Ovary (tissue), 3 donors: ENCODE measurements around the gene CHKA.

Source experiments
- EP300 ChIP-seq: sonication (generic); formaldehyde crosslinking; IDR thresholded peaks from one replicate; pipeline ENCODE4 v1.6.1; 2017; ENCODE audit warnings: antibody characterized with exemption
- POLR2A ChIP-seq: fragments of 450-650 bp; IDR thresholded peaks from one replicate; pipeline ENCODE4 v1.6.1; 2017; ENCODE audit warnings: antibody characterized with exemption, mild to moderate bottlenecking, moderate library complexity
- TF ChIP-seq, protein P1 (sequence below), 3 donors: fragments of 450-650 bp in 2 of 3; fragments of 200-600 bp in 1 of 3; IDR thresholded peaks; one replicate each; pipeline versions ENCODE4 v1.5.1 to v1.8.0; 2016 to 2022; ENCODE audit warnings: antibody characterized with exemption in 3 of 3, mild to moderate bottlenecking in 1 of 3
- donor health status: DM: no; HTN: no; CAD: no.

DNA sequence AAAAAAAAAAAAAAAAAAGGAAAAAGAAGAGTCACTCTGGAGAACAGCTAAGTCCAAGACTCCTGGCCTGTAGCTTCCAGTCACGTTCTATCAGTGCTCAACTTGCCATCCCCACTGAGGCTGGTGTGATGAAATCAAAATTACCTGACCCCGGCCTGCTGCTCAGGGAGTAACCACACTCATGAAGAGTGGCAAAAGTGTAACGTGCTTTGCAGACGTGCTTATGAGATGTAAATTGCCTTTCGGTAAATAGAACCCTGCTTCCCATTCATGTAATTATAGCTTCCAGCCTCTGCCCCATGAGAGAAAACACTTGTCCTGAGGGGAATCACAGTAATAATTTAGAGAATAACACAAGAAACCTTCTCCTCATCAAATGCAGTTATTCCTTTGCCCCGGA is 28.2 kb upstream of the CHKA start:
- TF ChIP-seq, protein P1, sequence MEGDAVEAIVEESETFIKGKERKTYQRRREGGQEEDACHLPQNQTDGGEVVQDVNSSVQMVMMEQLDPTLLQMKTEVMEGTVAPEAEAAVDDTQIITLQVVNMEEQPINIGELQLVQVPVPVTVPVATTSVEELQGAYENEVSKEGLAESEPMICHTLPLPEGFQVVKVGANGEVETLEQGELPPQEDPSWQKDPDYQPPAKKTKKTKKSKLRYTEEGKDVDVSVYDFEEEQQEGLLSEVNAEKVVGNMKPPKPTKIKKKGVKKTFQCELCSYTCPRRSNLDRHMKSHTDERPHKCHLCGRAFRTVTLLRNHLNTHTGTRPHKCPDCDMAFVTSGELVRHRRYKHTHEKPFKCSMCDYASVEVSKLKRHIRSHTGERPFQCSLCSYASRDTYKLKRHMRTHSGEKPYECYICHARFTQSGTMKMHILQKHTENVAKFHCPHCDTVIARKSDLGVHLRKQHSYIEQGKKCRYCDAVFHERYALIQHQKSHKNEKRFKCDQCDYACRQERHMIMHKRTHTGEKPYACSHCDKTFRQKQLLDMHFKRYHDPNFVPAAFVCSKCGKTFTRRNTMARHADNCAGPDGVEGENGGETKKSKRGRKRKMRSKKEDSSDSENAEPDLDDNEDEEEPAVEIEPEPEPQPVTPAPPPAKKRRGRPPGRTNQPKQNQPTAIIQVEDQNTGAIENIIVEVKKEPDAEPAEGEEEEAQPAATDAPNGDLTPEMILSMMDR (IDR thresholded peaks at IDR 0.05): no peak
- TF ChIP-seq POLR2A (no peak), EP300 (no peak)
